Measurements from ENCODE around the gene PRTG. TPM values are rescaled to one million over a fixed set of nuclear protein-coding genes. Genes with fewer than 3 reads are reported as not detected.

Gene PRTG
- total RNA-seq, 6 experiments from 2014 or later, result 0.21 to 2.1 (median 1.3) TPM

DNA sequence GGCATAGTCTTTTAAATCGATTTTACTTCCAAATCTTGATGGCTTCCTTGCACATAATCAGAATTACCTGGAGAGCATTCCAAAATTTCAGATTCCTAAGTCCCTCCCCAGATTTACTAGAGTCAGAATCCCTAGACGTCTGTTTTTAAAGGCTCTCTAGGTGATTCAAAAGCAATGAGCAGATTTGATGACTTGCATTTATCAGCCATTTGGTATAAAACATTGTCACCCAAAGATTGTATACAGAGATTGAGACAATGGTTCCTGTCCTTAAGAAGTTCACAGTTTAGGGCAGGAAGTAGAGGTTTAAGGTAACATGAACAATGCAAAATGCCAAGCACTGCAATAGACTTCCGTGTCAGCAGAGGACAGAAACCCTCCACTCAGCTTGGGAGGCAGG lies 152.2 kb downstream of the PRTG start:
- TF ChIP-seq, protein P1, sequence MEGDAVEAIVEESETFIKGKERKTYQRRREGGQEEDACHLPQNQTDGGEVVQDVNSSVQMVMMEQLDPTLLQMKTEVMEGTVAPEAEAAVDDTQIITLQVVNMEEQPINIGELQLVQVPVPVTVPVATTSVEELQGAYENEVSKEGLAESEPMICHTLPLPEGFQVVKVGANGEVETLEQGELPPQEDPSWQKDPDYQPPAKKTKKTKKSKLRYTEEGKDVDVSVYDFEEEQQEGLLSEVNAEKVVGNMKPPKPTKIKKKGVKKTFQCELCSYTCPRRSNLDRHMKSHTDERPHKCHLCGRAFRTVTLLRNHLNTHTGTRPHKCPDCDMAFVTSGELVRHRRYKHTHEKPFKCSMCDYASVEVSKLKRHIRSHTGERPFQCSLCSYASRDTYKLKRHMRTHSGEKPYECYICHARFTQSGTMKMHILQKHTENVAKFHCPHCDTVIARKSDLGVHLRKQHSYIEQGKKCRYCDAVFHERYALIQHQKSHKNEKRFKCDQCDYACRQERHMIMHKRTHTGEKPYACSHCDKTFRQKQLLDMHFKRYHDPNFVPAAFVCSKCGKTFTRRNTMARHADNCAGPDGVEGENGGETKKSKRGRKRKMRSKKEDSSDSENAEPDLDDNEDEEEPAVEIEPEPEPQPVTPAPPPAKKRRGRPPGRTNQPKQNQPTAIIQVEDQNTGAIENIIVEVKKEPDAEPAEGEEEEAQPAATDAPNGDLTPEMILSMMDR (IDR thresholded peaks at IDR 0.05), result no peak
- Mint-ChIP-seq H3K27ac (no peak overlapping the region), H3K4me3 (no peak overlapping the region), H3K36me3 (ENCODE audit: low read depth) (no peaks in the 10 kb centered on the region), H3K9me3 (no peaks in the 10 kb centered on the region), H3K4me1 (ENCODE audit: low read depth) (peaks cover 7% of the 10 kb centered on the region), H3K27me3 (ENCODE audit: insufficient read depth) (peaks cover 2% of the 10 kb centered on the region)
- DNase-seq, result no peak

DNA sequence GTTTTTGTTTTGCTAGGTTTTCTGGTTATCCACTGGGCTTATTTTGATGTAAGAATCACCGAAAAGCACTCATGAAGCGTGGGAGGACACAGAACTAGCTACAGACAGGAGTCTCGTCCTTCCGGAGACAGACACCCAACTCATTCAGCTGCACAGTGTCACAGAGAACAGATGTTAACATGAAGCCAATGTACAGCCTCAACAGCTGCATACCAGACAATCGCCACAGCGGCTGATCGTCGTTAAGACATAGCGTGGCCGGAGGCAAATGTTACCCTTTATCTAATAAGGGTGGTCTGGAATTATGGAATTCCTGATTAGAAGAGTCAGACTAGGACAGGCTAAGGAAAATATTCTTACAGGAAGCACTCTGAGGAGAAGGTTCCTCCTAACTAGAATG lies 153.7 kb downstream of the PRTG start:
- Mint-ChIP-seq H3K36me3 (ENCODE audit: low read depth) (no peaks in the 10 kb centered on the region), H3K4me3 (peak overlapping the region; percentile 86), H3K4me1 (ENCODE audit: low read depth) (peaks cover 7% of the 10 kb centered on the region), H3K9me3 (no peaks in the 10 kb centered on the region), H3K27me3 (ENCODE audit: insufficient read depth) (peaks cover 2% of the 10 kb centered on the region), H3K27ac (peak overlapping the region; percentile 60)
- DNase-seq, result no peak
- TF ChIP-seq, protein P1 (IDR thresholded peaks at IDR 0.05), result no peak

DNA sequence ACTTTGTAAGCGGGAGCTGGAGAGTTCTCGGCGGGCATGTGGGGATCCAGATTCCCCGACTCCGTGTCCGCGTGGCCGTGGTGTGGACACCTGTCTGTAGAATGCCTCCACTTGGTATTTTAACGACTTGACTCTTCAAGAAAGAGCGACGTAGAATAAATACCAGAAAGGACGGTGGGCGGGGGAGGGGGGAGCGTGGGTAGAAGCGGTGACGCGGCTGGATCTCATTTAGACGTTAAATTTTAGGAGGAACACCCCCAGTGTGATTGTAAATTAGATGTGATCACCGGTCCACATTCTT lies 154.2 kb downstream of the PRTG start:
- peaks cover 7% of the 10 kb centered on the region for H3K4me1 Mint-ChIP-seq (ENCODE audit: low read depth)
- peaks cover 2% of the 10 kb centered on the region for H3K27me3 Mint-ChIP-seq (ENCODE audit: insufficient read depth)
- TF ChIP-seq, protein P1 (IDR thresholded peaks at IDR 0.05), result no peak
- H3K4me3 Mint-ChIP-seq, result peak overlapping the region; percentile 86
- H3K27ac Mint-ChIP-seq, result peak overlapping the region; percentile 23; the same call in 1 of the 2 replicates
- no peaks in the 10 kb centered on the region for H3K9me3 Mint-ChIP-seq
- DNase-seq, result no peak
- H3K36me3 Mint-ChIP-seq (ENCODE audit: low read depth), result no peaks in the 10 kb centered on the region

DNA sequence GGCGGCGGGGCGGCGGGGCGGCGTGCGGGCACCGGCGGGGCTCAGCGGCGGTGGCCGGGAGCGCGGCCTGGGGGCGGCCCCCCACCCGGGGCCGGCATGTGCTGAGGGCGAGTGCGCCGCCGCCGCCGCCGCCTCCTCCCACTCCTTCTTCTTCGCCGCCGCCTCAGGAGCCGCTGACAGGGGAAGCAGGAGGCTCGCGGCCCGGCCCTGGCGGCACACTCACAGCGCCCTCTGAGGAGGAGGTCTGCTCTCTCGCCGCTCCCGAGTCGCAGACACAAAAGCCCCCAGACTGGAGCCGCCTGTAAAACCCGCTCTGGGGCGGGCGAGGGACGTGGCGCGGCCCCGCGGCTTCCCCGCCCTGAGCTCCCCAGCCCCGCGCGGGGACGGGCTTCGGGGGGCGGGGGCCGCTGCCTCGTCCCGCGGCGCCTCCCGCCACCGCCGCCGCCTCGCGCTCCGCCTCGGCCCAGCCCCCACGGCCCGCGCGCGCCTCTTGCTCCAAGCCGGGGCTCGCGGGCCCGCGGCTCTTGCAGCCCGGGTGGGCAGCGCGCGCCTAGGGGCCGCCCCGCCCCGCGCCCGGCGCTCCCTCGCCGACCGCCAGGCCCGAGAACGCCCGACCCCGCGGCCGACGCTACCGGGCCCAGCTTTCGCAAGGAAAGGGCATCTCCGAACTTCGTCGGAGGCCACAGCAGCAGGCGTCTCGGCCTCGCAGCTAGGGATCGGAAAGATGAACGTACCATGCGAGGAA lies 154.7 kb downstream of the PRTG start, which contains the start of gene PYGO1:
TSS of gene PYGO1 (minus strand) at position 276 of the 745 bp plus-strand sequence. CDS start 462 bp downstream, outside the sequence.
- peak; percentile 30 for DNase-seq
- no peaks in the 10 kb centered on the region for H3K36me3 Mint-ChIP-seq (ENCODE audit: low read depth)
- peak within 1 kb of the TSS; percentile 62 for H3K27ac Mint-ChIP-seq
- H3K27me3 Mint-ChIP-seq (ENCODE audit: insufficient read depth), result peaks cover 2% of the 10 kb centered on the region
- no peaks in the 10 kb centered on the region for H3K9me3 Mint-ChIP-seq
- peaks cover 7% of the 10 kb centered on the region for H3K4me1 Mint-ChIP-seq (ENCODE audit: low read depth)
- peak within 1 kb of the TSS; percentile 86 for H3K4me3 Mint-ChIP-seq
- TF ChIP-seq, protein P1 (IDR thresholded peaks at IDR 0.05), result no peak; the same call in 1 of the 2 replicates

DNA sequence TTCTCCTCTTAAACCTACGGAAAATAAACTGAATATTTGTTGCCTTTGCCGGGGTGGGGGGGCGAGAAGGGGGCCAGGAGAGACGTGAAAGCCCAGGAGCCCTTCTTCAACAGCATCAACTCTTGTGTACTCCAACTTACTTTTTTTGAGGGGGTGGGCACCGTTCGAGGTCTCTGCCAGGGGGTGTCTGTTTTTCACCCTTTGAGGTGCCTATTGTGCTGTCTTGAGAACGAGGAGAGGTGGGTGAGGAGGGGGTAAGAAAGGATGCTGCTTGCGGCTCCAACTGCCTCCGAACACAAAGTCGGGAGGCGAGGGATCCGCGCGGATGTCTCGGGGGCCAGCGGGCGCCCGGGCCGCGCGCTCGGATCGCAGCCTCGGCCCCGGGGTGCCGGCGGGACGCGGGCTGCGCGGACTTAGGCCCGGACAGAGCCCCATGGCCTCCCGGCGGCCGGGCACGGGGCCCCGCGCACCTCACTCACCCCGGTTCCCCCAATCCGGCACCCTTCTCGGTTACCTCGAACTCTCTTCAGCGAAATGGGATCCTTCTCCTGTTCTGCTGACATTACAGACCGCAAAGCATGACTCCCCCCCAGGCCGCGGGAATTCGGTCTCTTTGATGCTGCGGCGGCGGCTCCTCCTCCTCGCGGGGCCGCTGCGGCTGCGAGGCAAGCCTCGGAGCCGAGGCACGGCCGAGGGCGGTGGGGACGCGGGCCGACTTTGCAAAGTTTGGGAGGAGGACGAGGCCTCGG lies 155.5 kb downstream of the PRTG start:
- Mint-ChIP-seq H3K36me3 (ENCODE audit: low read depth) (no peaks in the 10 kb centered on the region), H3K27ac (peak overlapping the region; percentile 62), H3K4me3 (no peak overlapping the region; the same call in 1 of the 2 replicates)

More for the DNA sequence above, 155.5 kb downstream of the PRTG start:
- TF ChIP-seq, protein P1 (IDR thresholded peaks at IDR 0.05), result no peak
- Mint-ChIP-seq H3K9me3 (no peaks in the 10 kb centered on the region), H3K27me3 (ENCODE audit: insufficient read depth) (peaks cover 2% of the 10 kb centered on the region), H3K4me1 (ENCODE audit: low read depth) (peaks cover 7% of the 10 kb centered on the region)
- DNase-seq, result peak; percentile 23
